HG02798 (cell line): Measurements from ENCODE around the gene HK1.

Experiments used
- ATAC-seq: cut with Tn5 transposase; IDR thresholded peaks from one replicate; pipeline ENCODE4 v1.9.1; 2021; ENCODE audit warnings: mild to moderate bottlenecking; ENCODE audit not compliant: unreplicated experiment, poor library complexity

Gene HK1

GRCh38 chr10:69366738-69367137 is 88.4 kb downstream of the HK1 start:
- ATAC-seq = no peak

- no peak for ATAC-seq
Measured at GRCh38 chr10:69367469-69367868, 89.2 kb downstream of the HK1 start.

- ATAC-seq = no peak
Measured at GRCh38 chr10:69372126-69372980, 94.1 kb downstream of the HK1 start.

GRCh38 chr10:69374242-69374641 is 95.9 kb downstream of the HK1 start:
- ATAC-seq = no peak

GRCh38 chr10:69374931-69375306 is 96.6 kb downstream of the HK1 start:
- no peak for ATAC-seq

GRCh38 chr10:69375307-69376151 is 97.2 kb downstream of the HK1 start:
- no peak for ATAC-seq

GRCh38 chr10:69376662-69377061 is 98.4 kb downstream of the HK1 start:
- ATAC-seq = no peak

- no peak for ATAC-seq
Measured at GRCh38 chr10:69377191-69377590, 98.9 kb downstream of the HK1 start.

GRCh38 chr10:69377933-69378332 is 99.6 kb downstream of the HK1 start:
- ATAC-seq = no peak

- no peak for ATAC-seq
Measured at GRCh38 chr10:69379800-69380199, 101.5 kb downstream of the HK1 start.

- no peak for ATAC-seq
Measured at GRCh38 chr10:69382382-69383117, 104.3 kb downstream of the HK1 start.

- ATAC-seq = no peak
Measured at GRCh38 chr10:69383558-69383957, 105.3 kb downstream of the HK1 start.

GRCh38 chr10:69384320-69384719 is 106.0 kb downstream of the HK1 start:
- no peak for ATAC-seq

- ATAC-seq = no peak
Measured at GRCh38 chr10:69385454-69386350, 107.4 kb downstream of the HK1 start.

- no peak for ATAC-seq
Measured at GRCh38 chr10:69387500-69387899, 109.2 kb downstream of the HK1 start.

GRCh38 chr10:69388488-69388887 is 110.2 kb downstream of the HK1 start:
- ATAC-seq = no peak

GRCh38 chr10:69389827-69390490 is 111.7 kb downstream of the HK1 start:
- no peak for ATAC-seq

GRCh38 chr10:69391158-69391557 is 112.9 kb downstream of the HK1 start:
- no peak for ATAC-seq

- ATAC-seq = peak; percentile 89
Measured at GRCh38 chr10:69392481-69393000, 114.2 kb downstream of the HK1 start.
